Esophagus muscularis mucosa (tissue), 4 donors: ENCODE data around the gene OTOR. TPM values are rescaled to one million over a fixed set of nuclear protein-coding genes. Genes with fewer than 3 reads are reported as not detected.

Experiments used
- DNase-seq: peaks from one replicate; pipeline ENCODE4 v3.0.0-alpha.2; 2017; ENCODE audit errors: extremely low spot score
- H3K27ac ChIP-seq, 4 donors: fragments of 200-600 bp; sonication (generic); replicated peaks in 1 of 4; 1 replicate in 3 of 4; 2 replicates in 1 of 4; pipeline ENCODE4 v1.5.1; 2016 to 2019; ENCODE audit warnings: mild to moderate bottlenecking in 1 of 4
- H3K27me3 ChIP-seq, 4 donors: fragments of 200-600 bp; sonication (generic); one replicate each; pipeline versions ENCODE4 v1.5.1 to v1.6.0; 2016 to 2019
- H3K36me3 ChIP-seq, 4 donors: fragments of 200-600 bp; sonication (generic); one replicate each; pipeline ENCODE4 v1.5.1; 2016 to 2019
- H3K4me1 ChIP-seq, 4 donors: fragments of 200-600 bp; sonication (generic); one replicate each; pipeline ENCODE4 v1.5.1; 2016 to 2019
- H3K4me3 ChIP-seq, 4 donors: fragments of 200-600 bp; sonication (generic); 1 replicate in 2 of 4; 2 replicates in 2 of 4; pipeline ENCODE4 v1.5.1; 2016 to 2019; ENCODE audit warnings: mild to moderate bottlenecking in 4 of 4, moderate library complexity in 1 of 4
- H3K9me3 ChIP-seq, 4 donors: fragments of 200-600 bp; sonication (generic); 1 replicate in 3 of 4; 2 replicates in 1 of 4; pipeline ENCODE4 v1.5.1; 2016 to 2019
- CTCF ChIP-seq, 3 experiments: fragments of 200-600 bp in 2 of 3; fragments of 450-650 bp in 1 of 3; sonication (generic) in 2 of 3; IDR thresholded peaks; one replicate each; pipeline ENCODE4 v1.5.1; 2017 to 2019; ENCODE audit warnings: antibody characterized with exemption in 3 of 3, mild to moderate bottlenecking in 2 of 3, moderate library complexity in 1 of 3
- EP300 ChIP-seq: sonication (generic); formaldehyde crosslinking; IDR thresholded peaks from one replicate; pipeline ENCODE4 v1.6.1; 2017; ENCODE audit warnings: antibody characterized with exemption
- POLR2A ChIP-seq: fragments of 450-650 bp; IDR thresholded peaks from one replicate; pipeline ENCODE4 v1.6.1; 2017; ENCODE audit warnings: antibody characterized with exemption, moderate library complexity, mild to moderate bottlenecking, low read depth
- POLR2AphosphoS5 ChIP-seq, 2 donors: sonication (generic); formaldehyde crosslinking; IDR thresholded peaks; one replicate each; pipeline ENCODE4 v1.6.1; 2017; ENCODE audit warnings: antibody characterized with exemption in 2 of 2
- WGBS: methylation state at CpG from one replicate; pipeline ENCODE4 v1.1.5; 2018; 5-methylcytosine and 5-hydroxymethylcytosine counted together
- intact Hi-C: fragments of 100-400 bp; cut with DNase I; formaldehyde crosslinking; loops from one replicate; pipeline ENCODE4 v1.15.1; 2023
- total RNA-seq, 4 donors: library from RNA; depleted of rRNA; stranded (reverse); fragments of >200 nt; gene quantifications; one replicate each; pipeline versions ENCODE4 v1.1.0 to v1.2.1, GENCODE V29; 2016

Gene OTOR
- total RNA-seq, 4 donors from 2014 or later: not detected

- WGBS: 79% methylated on average over 5 of the region's 5 CpGs
- H3K4me3 ChIP-seq: no peak overlapping the region
- H3K27me3 ChIP-seq: peaks cover 0 to 11% (median 0%) of the 10 kb centered on the region in 4 donors
- TF ChIP-seq CTCF (IDR thresholded peaks at IDR 0.05): no peak
- TF ChIP-seq POLR2AphosphoS5 (IDR thresholded peaks at IDR 0.05): no peak
- no peak for TF ChIP-seq EP300
- TF ChIP-seq POLR2A: no peak
- DNase-seq: no peak
- peaks cover 5 to 25% (median 23%) of the 10 kb centered on the region in 4 donors for H3K36me3 ChIP-seq
- no peak overlapping the region for H3K27ac ChIP-seq
- H3K9me3 ChIP-seq: no peaks in the 10 kb centered on the region
- no peaks in the 10 kb centered on the region for H3K4me1 ChIP-seq
- intact Hi-C loops: no loop called here
Observed at GRCh38 chr20:16745204-16745603, 3.0 kb upstream of the OTOR start.

GRCh38 chr20:16747291-16747811 lies 807 bp upstream of the OTOR start:
- 67% methylated on average over 3 of the region's 3 CpGs for WGBS
- TF ChIP-seq POLR2A (no peak), POLR2AphosphoS5 (IDR thresholded peaks at IDR 0.05) (no peak), EP300 (no peak), CTCF (IDR thresholded peaks at IDR 0.05) (no peak)

GRCh38 chr20:16749573-16749972 lies 1.4 kb downstream of the OTOR start:
- Histone ChIP-seq H3K4me1 (no peaks in the 10 kb centered on the region), H3K4me3 (no peak overlapping the region), H3K36me3 (no peaks in the 10 kb centered on the region), H3K9me3 (no peaks in the 10 kb centered on the region), H3K27me3 (peaks cover 0 to 11% (median 0%) of the 10 kb centered on the region in 4 donors), H3K27ac (no peak overlapping the region)
- TF ChIP-seq POLR2AphosphoS5 (IDR thresholded peaks at IDR 0.05) (no peak), POLR2A (no peak), CTCF (IDR thresholded peaks at IDR 0.05) (no peak), EP300 (no peak)
- intact Hi-C loops: no loop called here
- 64% methylated on average over 11 of the region's 11 CpGs for WGBS
- no peak for DNase-seq

More at GRCh38 chr20:16747291-16747811, 807 bp upstream of the OTOR start:
- H3K27ac ChIP-seq: no peak overlapping the region
- no peak for DNase-seq
- peaks cover 0 to 11% (median 0%) of the 10 kb centered on the region in 4 donors for H3K27me3 ChIP-seq
- no peaks in the 10 kb centered on the region for H3K9me3 ChIP-seq
- H3K36me3 ChIP-seq: peaks cover 0 to 4% (median 3%) of the 10 kb centered on the region in 4 donors
- no peaks in the 10 kb centered on the region for H3K4me1 ChIP-seq
- no peak overlapping the region for H3K4me3 ChIP-seq
- intact Hi-C loops: no loop called here

DNA sequence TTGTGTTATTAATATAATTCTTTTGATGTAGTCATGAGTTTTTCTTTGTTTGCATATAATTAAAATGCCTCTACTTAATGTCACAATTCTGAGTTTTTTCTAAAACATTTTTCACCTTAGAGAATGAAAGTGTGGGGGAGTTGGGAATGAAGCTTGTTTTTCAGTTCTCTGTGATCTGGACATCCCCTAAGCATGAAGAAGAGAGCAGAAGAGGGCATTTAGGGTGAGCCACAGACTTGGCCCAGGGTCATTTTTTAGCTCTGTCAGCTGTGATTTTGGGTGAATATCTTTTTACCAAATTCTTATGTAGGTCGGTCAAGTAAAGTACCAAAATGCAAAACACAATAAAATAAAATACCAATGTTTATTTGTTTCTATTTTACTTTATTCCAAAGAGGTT lies 3.9 kb downstream of the OTOR start:
- no peak overlapping the region for H3K27ac ChIP-seq
- DNase-seq: no peak
- H3K4me3 ChIP-seq: no peak overlapping the region
- TF ChIP-seq POLR2A (no peak), POLR2AphosphoS5 (IDR thresholded peaks at IDR 0.05) (no peak), CTCF (IDR thresholded peaks at IDR 0.05) (no peak), EP300 (no peak)
- H3K36me3 ChIP-seq: no peaks in the 10 kb centered on the region
- no peaks in the 10 kb centered on the region for H3K9me3 ChIP-seq
- WGBS: 76% methylated on average over 1 of the region's 1 CpG
- intact Hi-C loops: no loop called here
- H3K27me3 ChIP-seq: no peaks in the 10 kb centered on the region
- H3K4me1 ChIP-seq: no peaks in the 10 kb centered on the region

DNA sequence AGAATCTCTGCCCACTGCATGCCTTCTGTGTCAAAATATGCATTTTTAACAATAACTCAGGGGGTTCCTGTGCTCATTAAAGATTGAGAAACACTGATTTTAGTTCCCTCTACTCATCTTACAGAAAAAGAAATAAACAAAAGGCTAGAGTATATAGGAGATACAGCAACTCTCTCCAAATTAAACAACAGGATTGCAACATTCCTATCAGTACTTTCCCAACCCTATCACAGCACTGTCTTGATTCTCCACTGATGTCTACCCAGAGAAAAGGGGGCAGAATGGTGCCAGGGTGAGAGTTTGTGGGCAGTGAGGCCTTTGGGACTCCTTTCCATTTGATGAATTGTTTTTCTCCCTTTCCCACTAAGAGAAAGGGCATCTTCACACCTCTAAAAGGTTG lies 4.7 kb downstream of the OTOR start:
- no peaks in the 10 kb centered on the region for H3K9me3 ChIP-seq
- intact Hi-C loops: no loop called here
- no peak overlapping the region for H3K4me3 ChIP-seq
- H3K36me3 ChIP-seq: no peaks in the 10 kb centered on the region
- DNase-seq: no peak
- H3K4me1 ChIP-seq: no peaks in the 10 kb centered on the region
- H3K27me3 ChIP-seq: no peaks in the 10 kb centered on the region
- no peak overlapping the region for H3K27ac ChIP-seq
- TF ChIP-seq EP300: no peak
- TF ChIP-seq CTCF (IDR thresholded peaks at IDR 0.05): no peak
- TF ChIP-seq POLR2A: no peak
